Left lobe of liver (tissue), 2 donors: ENCODE measurements around the gene SEMA7A. TPM values are rescaled to one million over a fixed set of nuclear protein-coding genes. Genes with fewer than 3 reads are reported as not detected.

Source experiments
- ATAC-seq: fragments of 200-7000 bp; cut with Tn5 transposase; one replicate; pipeline ENCODE4 v1.9.1; 2020; ENCODE audit warnings: mild to moderate bottlenecking, moderate library complexity
- DNase-seq: peaks from one replicate; pipeline ENCODE4 v3.0.0-alpha.2; 2020; ENCODE audit warnings: low spot score
- total RNA-seq: library from RNA; stranded (reverse); gene quantifications from one replicate; pipeline ENCODE4 v1.2.1, GENCODE V29; 2021
- donor health status: DM: no; HTN: no; CAD: no; lungs with moderate emphysema.
- donor health status: DM: no; HTN: yes; CAD: no.

The SEMA7A gene
- total RNA-seq, 1 donor from 2014 or later: 0.53 TPM

DNA sequence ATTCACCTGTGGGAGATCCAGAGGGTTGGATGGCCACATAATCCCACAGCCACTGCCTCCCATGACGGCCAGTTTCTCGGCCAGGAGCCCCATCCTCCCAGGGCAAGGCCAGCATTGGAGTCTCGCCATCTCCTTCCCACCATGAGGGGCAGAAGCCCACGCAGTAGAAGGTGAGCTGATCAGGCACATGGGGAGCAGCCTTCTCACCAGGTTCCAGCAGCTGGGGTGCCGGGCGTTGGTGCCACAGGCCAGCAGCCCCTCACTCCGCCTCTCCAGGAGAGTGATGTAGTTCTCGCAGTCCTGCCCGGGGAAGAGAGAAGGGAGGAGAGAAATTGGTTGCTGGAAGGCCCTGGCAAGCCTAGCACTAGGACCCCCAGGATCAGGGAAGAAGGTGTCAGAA, 16.1 kb downstream of the SEMA7A start:
- ATAC-seq (no peak), DNase-seq (no peak)

DNA sequence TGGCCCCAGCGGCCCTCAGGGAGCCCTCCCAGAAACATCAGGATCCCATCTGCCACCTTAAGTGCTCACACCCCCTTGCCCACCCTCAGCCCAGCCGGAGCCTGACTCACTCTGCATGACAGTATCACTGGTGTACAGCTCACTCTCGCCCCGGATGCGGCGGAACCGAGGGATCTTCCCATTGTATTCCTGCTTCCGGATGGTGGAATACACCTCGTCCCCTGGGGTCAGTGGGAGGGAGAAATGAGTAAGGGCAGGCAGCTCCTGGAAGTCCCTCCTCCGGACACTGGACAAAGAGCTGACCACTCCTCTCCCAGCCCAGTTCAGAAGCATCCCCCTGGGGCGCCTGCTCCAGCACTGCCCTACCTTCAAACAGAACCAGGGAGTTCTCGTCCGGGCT, 16.5 kb downstream of the SEMA7A start:
- no peak for DNase-seq
- ATAC-seq: no peak

DNA sequence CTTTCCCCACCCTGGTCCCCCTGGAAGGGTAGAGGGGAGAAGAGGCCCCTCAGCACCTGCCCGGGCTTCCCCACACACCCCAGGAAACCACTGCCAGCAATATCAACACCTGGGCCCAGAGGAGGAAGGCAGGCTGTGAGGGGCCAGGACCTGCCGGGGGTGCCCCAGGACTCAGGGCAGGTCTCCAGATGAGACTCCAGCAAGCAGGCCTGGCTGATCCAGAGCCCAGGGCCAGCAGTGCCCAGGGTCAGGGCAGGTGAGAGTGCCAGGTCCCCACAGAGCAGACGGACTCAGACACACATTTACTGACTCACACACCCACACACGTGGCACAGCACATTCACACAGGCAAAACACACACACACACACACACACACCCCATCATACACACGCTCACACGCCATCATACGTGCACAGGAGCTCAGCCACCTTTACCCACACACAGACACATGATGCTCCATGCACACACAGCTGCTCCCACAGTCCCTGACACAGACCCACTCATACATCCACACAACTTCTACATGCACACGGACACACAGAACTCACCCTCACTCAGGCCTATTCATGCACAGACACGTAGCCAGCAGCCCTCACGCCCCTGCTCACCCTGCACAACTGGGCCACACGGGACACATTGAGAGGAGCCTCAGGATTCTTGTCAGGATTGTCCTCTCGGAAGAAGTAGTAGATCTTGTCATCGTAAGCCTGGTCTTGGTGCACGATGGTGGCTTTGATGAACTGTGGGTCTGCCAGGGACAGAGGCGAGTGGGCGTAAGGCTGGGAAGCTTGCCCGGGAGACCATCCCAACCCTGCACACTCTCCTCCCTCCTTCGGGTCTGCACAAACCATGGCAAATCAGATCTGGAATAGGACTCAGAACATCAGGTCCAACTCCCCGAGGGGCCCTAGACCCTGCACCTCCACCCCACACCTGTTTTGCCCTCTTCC, 17.5 kb downstream of the SEMA7A start:
- DNase-seq (no peak), ATAC-seq (no peak)

DNA sequence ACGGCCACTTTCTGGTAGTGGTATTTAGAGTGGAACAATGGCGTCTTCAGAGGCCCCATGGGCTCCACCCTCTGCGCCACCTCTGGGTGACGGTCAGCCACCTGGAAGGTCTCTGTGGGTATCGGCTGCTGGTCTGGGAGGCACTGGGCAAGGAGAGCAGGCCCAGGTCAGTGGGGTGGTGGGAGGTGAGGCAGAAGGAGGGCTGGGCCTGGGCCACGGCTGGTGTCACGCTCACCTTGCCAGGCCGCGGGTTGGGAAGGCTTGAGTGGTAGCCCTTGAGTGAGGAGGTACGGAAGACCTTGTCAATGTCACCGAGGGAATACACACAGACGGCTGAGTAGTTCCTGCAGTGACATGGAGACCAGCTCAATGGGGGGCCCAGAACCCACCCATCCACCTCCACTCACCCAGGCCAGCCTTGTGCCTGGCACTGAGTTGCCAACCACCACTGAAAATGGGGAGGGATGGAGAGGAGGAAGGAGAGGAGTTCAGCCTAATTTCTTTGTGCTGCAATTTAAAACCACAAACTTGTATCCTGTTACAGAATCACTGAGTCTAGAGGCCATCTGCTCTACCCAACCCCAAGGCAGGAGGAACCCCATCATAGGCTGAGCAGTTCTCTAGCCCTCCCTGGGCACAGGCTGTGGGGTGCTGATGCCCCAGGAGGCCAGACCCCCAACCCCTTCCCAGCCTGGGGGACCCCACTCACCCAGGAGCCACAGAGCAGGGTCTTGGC, 19.0 kb downstream of the SEMA7A start:
- ATAC-seq (no peak), DNase-seq (no peak)

DNA sequence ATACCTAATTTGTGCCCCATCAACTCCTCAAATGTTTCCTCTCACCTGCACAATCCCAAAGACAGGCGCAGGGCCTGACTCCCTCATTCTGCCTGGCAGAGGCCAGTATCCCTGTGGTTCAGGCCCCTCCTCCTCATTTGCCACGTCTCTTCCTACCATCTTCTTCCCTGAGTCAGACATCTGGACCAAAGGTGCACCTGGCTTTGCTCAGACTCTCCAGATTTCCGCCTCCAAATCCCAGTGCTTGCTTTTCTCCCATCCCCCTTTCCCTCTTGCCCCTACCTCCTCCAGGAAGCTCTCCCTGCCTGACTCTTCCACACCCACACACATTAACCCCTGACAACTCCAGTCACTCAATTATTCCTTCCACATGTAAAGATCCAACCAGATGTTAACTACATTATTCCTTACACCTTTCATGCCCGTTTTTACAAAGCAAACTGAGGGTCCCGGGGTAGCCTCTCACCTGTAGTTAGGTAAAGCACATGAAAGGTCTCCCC, 19.6 kb downstream of the SEMA7A start:
- no peak for ATAC-seq

DNA sequence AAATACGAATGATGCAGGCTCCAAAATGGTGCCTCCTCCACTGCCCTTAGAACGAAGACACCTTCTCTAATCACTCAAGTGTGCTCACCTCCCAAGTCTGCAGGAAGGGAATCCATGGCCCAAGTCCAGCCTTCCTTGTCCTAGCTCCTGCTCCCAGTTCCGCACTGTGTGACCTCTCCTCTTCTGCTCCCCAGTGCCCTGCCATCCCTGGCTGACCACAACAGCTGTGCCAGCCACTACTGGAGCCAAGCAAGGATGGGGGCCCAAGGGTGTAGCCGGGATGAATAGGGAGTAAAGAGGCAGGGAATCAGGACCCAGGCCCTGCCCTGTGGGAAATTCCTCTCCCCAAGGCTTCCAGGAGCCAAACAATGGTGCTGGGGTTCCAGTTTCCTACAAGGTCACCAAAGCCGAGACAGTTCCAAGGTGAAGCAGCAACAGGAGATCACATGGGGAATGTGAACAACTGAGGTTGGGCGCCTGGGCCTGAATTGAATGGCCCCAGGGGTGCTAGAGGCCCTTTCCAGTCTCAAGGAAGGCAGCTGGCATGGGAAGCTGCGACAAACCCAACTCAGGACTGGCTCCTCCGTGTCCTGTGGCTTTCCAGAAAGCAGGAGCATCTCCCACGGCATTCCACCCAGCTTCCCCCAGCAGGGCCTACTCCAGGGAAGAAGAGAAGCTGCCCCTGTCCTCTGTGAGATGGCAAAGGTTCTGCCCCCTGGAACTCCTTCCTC, 20.2 kb downstream of the SEMA7A start:
- DNase-seq (no peak), ATAC-seq (no peak)

More for the DNA sequence above, 19.6 kb downstream of the SEMA7A start:
- DNase-seq: no peak

DNA sequence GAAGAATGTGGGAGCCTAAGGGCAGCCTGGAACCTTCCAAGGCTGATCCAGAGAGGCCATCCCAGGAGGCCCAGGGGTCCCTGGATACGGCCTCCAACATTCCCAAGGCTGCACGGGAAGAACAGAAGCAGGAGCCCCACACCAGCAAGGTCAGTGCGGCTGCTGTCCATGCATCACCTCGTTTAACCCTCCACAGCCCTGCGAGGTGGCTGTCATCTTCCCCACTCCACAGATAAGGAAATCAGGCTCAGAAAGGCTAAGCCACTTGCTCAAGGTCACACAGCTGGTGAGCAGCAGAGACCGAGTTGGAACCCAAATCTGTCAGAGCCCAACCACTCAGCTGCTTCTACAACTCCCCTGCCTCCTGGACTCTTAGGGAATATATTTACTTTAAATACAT, 21.6 kb downstream of the SEMA7A start:
- no peak for DNase-seq
- no peak for ATAC-seq

DNA sequence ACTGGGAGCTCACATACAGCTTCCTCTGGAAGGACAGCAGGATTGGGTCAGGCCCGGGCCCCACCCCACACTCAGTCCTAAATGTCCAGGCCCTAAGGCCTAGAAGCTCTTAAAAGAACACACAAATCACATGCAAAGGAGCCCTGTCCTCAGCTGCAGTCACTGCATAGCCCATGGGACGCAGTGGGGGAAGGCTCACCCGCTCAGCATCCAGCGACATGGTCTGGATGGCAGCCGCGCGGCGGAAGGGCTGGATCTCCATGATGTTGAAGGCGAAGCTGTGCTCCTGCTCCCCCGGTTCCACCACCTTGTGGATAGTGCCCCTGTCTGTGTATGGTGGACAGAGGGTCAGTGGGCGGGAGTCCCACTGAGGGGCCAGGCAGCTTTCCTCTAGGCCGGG, 22.1 kb downstream of the SEMA7A start:
- ATAC-seq: no peak

DNA sequence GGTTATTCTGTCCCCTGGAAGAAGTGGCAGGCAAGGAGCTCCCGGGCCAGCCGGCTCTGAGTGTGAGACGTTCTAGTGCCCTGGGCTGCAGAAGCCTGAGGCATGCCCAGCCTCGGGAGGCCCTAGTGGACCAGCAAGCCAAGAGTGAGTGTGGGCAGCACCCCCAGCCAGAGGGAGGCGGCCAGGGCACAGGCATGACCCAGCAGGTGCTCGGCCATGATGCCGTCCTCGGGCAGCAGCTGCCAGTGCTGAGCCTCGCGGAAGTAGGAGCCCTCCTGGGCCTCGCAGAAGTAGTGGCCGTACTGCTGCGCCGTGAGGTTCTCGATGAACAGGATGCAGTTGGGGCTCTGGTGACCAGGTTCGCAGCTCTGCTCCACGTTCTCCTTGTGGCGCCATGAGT, 23.3 kb downstream of the SEMA7A start:
- ATAC-seq (no peak), DNase-seq (no peak)

More for the DNA sequence above, 22.1 kb downstream of the SEMA7A start:
- DNase-seq: no peak

DNA sequence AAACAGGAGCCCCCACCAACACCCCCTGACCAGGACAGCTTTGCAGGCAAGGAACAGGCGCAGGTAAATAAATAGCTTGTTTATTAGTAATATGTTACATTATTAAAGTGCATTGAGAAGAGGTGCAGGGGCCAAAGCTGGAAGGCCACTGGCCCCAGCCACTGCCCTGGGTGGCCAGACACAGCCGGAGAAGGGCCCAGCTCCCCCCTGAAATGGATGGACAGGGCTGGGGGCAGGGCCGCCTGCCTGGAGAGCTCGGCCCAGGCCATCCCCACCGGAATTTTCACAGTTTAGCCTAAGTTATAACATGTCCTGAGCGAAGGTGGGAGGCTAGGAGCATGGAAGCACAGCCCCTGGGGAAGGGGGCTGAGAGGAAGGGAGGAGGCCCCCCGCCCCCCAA, 24.5 kb downstream of the SEMA7A start:
- DNase-seq (no peak), ATAC-seq (no peak)

DNA sequence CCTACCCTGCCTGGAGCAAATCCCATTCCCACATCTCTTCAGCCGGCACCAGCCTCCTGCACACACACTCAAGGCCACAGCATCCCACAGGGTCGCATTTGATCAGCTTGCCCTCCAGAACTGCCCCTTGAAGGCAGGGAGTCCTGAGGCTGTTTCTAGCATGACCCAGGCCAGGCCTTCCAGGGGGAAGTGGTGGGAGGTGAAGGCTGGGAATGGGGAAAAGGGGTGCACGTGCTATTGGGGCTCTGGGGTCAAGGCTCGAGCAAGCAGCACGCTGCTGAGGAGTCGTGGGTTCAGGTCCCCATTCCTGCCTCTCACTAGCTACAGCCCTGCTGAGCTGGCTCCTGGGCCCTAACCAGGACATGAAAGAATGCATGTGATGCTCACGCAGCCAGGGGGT, 24.9 kb downstream of the SEMA7A start:
- ATAC-seq (no peak), DNase-seq (no peak)

DNA sequence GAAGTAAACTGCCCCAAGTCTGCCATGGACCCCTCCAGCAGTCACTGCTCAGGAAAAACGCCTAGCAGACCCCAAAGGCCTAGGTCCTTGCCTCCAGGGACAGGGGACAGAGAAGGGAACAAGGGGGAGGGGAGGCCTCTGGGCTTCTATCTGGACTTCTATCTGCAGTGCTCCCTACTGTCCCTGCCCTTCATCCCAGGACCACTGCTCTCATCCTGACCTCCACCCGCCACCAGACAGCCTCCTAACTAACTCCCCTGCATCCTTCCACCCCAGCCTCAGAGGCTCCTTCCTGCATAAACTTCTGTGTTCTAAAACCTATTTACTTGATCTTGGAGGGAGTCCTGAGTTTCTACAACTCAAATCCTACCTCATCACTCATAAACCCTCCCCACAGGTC, 25.4 kb downstream of the SEMA7A start:
- ATAC-seq: no peak
- DNase-seq: no peak

DNA sequence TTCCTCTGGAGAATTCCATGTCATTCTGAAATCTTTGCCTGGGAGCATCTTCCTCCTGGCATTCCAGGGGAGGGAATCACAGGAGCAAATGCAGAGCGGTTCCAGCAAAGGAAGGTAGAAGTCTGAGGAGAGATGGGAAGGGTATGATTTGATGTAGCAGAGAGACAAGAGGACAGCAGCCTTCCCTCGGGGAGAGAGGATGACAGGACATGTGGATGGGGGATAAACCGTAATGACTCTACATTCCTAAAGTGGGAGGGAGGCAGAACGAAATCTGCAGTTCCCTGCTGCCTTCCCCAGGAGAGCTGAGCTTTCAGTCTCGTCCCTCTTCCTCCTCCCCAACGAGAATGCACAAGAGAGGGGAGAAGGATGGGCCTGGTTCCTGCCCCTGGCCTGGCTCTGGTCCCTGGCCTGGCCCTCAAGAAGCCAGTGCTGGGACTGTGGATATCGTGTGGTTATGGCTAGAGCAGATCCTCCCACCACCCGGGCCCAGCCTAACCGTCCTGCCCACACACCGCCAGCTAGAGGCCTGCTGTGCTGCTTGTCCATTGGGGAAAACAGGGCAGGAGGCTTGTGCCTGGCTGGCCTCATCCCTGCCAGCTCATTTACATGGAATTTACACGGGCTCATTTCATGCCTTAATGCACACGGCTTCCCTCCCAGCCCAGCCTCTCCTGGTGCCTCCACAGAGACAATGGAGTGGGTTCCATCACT, 26.6 kb downstream of the SEMA7A start:
- DNase-seq (no peak), ATAC-seq (no peak)

DNA sequence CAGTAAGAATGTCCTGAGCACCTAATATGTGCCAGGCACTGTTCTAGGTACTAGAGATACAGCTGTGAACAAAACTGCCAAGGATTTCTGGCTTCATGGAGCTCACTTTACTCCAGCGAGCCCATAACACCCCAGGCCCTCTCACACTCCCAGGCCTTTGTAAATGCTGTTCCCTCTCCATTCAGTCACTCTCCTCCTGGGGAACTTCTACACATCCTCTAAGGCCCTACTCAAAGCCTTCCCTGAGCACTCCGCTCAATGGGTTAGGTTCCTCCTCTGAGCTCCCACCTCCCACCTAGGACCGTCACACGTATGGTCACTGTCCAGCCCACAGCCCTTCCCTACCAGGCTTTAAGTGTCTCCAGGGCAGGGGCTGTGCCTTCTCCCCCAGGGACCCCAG, 27.2 kb downstream of the SEMA7A start:
- no peak for DNase-seq
- no peak for ATAC-seq

DNA sequence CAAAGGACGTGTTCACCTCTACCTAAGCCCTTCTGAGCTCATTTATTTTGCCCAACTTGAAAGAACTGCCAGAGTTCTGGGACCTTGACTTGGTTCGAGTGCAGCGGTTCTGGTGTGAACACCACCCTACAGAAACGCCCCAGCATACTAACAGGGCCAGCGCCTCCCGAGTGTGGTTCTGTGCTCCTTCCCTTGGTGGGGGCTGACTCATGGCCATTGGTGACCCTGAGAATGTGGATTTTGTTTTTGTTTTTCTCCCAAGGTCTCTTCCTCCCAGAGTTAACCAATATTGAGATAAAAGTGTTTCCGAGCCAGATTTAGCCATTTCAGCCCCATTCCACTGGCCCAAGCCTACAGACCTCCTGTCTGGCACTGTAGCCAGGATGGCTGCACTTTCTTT, 27.9 kb downstream of the SEMA7A start:
- no peak for ATAC-seq
- no peak for DNase-seq

DNA sequence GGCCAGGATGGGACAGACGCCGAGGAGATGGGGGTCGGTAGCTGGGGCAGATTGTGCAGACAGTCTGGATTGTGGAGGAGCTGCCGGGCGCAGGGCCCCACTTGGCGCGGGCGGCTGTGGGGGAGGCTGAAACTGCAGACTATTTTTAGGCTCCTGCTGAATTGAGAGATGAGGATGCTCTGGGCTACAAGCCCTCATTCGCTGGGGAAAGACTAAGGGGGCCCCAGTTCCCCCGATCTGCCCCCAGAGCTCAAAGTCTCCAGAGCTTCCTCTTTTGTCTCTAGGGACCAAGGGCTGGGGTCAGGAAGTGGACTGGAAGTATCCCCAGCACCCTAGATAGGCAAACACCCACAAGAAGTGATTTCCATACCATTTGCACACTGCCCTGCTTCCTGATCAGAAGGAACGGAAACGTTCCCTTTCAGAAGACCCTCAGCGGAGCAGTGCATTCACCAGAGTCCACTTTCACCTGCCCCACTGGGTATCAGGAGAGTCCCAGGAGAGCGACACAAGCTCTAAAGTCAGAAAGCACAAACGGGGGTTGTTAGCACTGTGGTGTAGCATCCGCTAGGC, 29.7 kb downstream of the SEMA7A start:
- ATAC-seq (no peak), DNase-seq (no peak)

DNA sequence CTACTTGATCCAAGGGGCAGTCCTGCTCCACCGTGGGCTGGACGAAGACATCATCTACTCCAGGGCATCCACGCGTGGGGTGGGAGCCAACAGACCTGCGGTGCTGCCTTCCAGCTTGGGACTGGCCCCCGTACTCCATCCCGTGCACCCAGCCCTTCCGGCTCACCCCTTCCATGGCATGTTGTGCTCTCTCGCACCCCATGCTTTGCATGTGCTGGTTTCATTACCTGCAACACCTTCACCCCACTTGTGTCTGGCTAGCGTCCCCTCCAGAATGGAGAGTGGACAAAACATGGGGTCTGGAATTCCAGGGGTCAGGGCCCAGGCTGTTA, 30.2 kb downstream of the SEMA7A start:
- DNase-seq: no peak
- no peak for ATAC-seq

DNA sequence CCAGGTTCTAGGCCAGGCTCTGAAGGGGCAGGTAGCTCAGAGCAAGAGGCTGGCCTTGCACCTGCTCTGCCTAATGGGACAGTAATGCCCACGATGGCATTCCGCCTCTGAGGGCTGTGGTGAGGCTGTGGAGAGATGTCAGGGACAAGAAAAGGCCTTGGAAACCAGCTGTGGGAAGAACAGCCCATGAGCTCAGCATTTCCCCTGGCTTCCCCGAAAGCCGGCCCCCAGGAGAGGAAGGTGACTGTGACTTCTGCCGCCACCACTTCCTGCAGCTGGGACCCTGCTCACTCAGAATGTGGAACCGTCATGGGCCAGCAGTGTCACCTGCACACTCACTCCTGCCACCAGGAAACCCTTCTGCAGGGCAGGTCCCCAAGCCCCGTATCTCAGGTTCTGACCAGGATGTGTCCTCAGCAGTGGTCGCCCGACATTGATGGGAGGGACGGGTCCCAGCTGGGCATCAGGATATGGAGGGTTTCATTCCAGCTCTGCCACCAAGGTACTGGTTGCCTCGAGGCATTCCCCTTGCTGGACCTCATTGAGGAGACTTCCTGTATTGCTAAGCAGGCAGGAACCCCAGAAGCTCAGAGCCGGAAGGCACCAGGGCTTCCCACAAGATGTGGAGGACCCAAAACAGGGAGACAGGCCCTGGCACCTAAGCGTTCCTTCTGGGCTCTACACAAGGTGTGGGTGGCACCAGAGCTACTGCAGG, 30.7 kb downstream of the SEMA7A start:
- DNase-seq (no peak), ATAC-seq (no peak)

DNA sequence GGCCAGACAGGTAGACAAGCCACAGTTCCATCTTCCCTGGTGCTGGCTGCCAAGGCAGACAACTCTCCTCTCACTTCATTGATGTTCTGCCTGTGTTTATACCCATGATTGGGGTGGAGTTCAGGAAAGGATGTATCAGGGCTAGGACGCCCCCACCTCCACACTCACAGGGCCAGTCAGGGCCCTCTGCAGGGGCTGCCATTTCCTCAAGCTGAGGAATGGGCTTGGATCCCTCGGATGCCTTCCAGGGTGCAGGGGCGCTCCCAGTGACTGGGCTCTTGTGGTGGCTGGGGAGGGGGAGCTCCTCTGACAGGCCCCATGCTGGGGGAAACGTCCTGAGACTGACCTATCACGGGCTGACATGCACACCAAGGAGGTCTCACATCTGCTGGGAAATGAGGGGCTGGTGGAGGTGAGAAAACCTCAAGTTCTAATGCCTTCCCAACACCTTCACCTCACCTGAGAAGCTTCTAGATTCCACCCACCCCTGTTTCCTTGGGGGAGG, 31.4 kb downstream of the SEMA7A start:
- DNase-seq: no peak

More for the DNA sequence above, 31.4 kb downstream of the SEMA7A start:
- ATAC-seq: no peak
